ENCODE data around the gene VTI1A. TPM values are rescaled to one million over a fixed set of nuclear protein-coding genes. Genes with fewer than 3 reads are reported as not detected.

VTI1A gene
- total RNA-seq, 1 donor from 2014 or later, result 36.9 TPM

DNA sequence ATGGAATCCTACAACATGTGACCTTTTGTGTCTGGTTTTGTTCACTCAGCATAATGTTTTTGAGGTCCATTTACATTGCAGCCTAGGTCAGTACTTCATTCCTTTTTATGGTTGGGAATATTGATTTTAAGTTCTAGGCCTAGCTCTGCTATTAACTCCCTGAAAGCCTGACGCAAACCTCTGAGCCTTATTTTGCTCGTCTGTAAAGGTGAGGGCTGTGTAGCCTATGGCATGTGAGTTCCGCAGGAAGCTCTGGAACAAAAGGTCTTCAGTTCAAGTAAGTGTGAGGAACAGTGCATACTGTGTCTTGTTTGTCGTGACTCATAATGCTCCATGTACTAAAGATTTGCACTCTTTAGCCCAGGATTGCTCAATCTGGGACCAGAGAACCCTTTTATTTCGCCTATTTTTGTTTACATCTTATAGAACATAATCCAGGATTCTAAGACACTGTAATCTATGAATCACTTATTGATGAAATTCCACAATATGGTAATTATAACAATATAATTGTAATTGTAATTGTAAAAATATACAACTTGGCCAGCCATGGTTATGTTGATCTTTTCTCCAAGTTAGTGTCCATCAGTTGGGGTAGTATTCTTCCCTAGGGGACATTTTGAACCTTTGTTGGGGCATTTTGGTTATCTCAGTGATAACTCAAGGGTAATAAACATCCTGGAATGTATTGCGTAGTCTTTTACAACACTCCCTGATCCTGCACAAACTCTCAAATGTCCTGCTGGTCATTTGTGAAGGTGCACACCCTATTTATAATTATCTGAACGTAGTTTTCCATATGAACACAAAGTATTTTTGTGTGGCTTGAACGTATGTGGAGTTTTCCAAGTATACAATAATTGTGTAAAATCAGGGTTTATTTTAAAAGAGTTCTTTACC, 184.7 kb downstream of the VTI1A start:
- no peaks in the 10 kb centered on the region for H3K9me3 ChIP-seq
- H3K27me3 ChIP-seq (ENCODE audit: low read depth), result no peaks in the 10 kb centered on the region
- intact Hi-C loops (cut with DNase I), result no loop called here
- DNase-seq (no peak), ATAC-seq (no peak)
- H3K4me1 ChIP-seq, result no peaks in the 10 kb centered on the region
- H3K36me3 ChIP-seq, result no peaks in the 10 kb centered on the region
- H3K4me3 ChIP-seq, result no peak overlapping the region
- TF ChIP-seq, protein P1, sequence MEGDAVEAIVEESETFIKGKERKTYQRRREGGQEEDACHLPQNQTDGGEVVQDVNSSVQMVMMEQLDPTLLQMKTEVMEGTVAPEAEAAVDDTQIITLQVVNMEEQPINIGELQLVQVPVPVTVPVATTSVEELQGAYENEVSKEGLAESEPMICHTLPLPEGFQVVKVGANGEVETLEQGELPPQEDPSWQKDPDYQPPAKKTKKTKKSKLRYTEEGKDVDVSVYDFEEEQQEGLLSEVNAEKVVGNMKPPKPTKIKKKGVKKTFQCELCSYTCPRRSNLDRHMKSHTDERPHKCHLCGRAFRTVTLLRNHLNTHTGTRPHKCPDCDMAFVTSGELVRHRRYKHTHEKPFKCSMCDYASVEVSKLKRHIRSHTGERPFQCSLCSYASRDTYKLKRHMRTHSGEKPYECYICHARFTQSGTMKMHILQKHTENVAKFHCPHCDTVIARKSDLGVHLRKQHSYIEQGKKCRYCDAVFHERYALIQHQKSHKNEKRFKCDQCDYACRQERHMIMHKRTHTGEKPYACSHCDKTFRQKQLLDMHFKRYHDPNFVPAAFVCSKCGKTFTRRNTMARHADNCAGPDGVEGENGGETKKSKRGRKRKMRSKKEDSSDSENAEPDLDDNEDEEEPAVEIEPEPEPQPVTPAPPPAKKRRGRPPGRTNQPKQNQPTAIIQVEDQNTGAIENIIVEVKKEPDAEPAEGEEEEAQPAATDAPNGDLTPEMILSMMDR (IDR thresholded peaks at IDR 0.05), result no peak
- H3K27ac ChIP-seq, result no peak overlapping the region

GRCh38 chr10:112634096-112634830, 187.2 kb downstream of the VTI1A start:
- TF ChIP-seq, protein P1 (IDR thresholded peaks at IDR 0.05), result no peak
- no peak for ATAC-seq
- intact Hi-C loops (cut with DNase I), result no loop called here

GRCh38 chr10:112637901-112638300, 190.9 kb downstream of the VTI1A start:
- TF ChIP-seq, protein P1 (IDR thresholded peaks at IDR 0.05), result no peak
- no peak overlapping the region for H3K4me3 ChIP-seq
- no peaks in the 10 kb centered on the region for H3K36me3 ChIP-seq
- H3K27me3 ChIP-seq (ENCODE audit: low read depth), result no peaks in the 10 kb centered on the region
- H3K4me1 ChIP-seq, result no peaks in the 10 kb centered on the region
- no peak overlapping the region for H3K27ac ChIP-seq
- ATAC-seq (no peak), DNase-seq (no peak)
- H3K9me3 ChIP-seq, result no peaks in the 10 kb centered on the region
- intact Hi-C loops (cut with DNase I), result no loop called here

More at GRCh38 chr10:112634096-112634830, 187.2 kb downstream of the VTI1A start:
- H3K36me3 ChIP-seq, result no peaks in the 10 kb centered on the region
- H3K27ac ChIP-seq, result no peak overlapping the region
- H3K27me3 ChIP-seq (ENCODE audit: low read depth), result no peaks in the 10 kb centered on the region
- no peaks in the 10 kb centered on the region for H3K4me1 ChIP-seq
- DNase-seq, result no peak
- no peak overlapping the region for H3K4me3 ChIP-seq
- H3K9me3 ChIP-seq, result no peaks in the 10 kb centered on the region

DNA sequence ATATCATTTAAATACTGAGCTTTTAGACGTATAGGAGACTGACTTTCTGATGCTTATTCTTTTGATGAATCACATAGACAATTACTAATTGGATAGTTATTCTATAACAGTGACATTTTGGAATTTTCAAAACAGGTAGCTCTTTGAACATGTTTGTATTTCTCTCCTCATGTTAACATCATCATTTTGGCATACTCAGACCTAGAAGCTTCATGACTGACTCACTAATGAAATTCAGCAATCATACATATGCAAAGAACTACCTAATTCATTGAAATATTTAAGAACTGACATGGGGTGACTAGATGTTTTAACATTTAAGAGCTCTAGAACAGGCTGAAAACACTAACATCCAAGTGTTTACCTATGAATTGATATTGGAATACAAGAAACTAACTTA, 192.3 kb downstream of the VTI1A start:
- intact Hi-C loops (cut with DNase I), result no loop called here
- TF ChIP-seq, protein P1 (IDR thresholded peaks at IDR 0.05), result no peak
- H3K27ac ChIP-seq, result no peak overlapping the region
- H3K4me1 ChIP-seq, result no peaks in the 10 kb centered on the region
- no peaks in the 10 kb centered on the region for H3K9me3 ChIP-seq
- H3K4me3 ChIP-seq, result no peak overlapping the region
- DNase-seq (no peak), ATAC-seq (no peak)
- no peaks in the 10 kb centered on the region for H3K27me3 ChIP-seq (ENCODE audit: low read depth)
- no peaks in the 10 kb centered on the region for H3K36me3 ChIP-seq

GRCh38 chr10:112640638-112641037, 193.6 kb downstream of the VTI1A start:
- H3K27ac ChIP-seq, result no peak overlapping the region
- no peaks in the 10 kb centered on the region for H3K4me1 ChIP-seq
- TF ChIP-seq, protein P1 (IDR thresholded peaks at IDR 0.05), result no peak
- H3K9me3 ChIP-seq, result no peaks in the 10 kb centered on the region
- no peak for DNase-seq
- H3K36me3 ChIP-seq, result no peaks in the 10 kb centered on the region
- no peaks in the 10 kb centered on the region for H3K27me3 ChIP-seq (ENCODE audit: low read depth)
- no peak for ATAC-seq
- H3K4me3 ChIP-seq, result no peak overlapping the region
- intact Hi-C loops (cut with DNase I), result no loop called here
